HL-60 (cell line): Measurements from ENCODE around the gene CHRNE.

Experiments used
- CTCF ChIP-seq: IDR thresholded peaks from one replicate; pipeline ENCODE4 v1.5.1; 2011; ENCODE audit warnings: low read length, control low read depth, inconsistent platforms; ENCODE audit not compliant: insufficient read depth
- GABPA ChIP-seq: IDR thresholded peaks from 2 replicates; pipeline ENCODE4 v1.6.1; 2012; ENCODE audit warnings: low read depth
- POLR2AphosphoS5 ChIP-seq: IDR thresholded peaks from 2 replicates; pipeline ENCODE4 v1.6.1; 2012; ENCODE audit warnings: low read depth
- SPI1 ChIP-seq: IDR thresholded peaks from 2 replicates; pipeline ENCODE4 v1.6.1; 2012; ENCODE audit warnings: low read depth, mild to moderate bottlenecking, borderline replicate concordance
- TF ChIP-seq, protein P1 (sequence below): IDR thresholded peaks from 2 replicates; pipeline ENCODE4 v1.6.1; 2012; ENCODE audit warnings: low read depth; ENCODE audit not compliant: insufficient replicate concordance

GRCh38 chr17:4947411-4948165 lies 44.7 kb upstream of the CHRNE start:
- TF ChIP-seq CTCF (no peak), POLR2AphosphoS5 (no peak), GABPA (peak; percentile 55), SPI1 (no peak)
- TF ChIP-seq, protein P1, sequence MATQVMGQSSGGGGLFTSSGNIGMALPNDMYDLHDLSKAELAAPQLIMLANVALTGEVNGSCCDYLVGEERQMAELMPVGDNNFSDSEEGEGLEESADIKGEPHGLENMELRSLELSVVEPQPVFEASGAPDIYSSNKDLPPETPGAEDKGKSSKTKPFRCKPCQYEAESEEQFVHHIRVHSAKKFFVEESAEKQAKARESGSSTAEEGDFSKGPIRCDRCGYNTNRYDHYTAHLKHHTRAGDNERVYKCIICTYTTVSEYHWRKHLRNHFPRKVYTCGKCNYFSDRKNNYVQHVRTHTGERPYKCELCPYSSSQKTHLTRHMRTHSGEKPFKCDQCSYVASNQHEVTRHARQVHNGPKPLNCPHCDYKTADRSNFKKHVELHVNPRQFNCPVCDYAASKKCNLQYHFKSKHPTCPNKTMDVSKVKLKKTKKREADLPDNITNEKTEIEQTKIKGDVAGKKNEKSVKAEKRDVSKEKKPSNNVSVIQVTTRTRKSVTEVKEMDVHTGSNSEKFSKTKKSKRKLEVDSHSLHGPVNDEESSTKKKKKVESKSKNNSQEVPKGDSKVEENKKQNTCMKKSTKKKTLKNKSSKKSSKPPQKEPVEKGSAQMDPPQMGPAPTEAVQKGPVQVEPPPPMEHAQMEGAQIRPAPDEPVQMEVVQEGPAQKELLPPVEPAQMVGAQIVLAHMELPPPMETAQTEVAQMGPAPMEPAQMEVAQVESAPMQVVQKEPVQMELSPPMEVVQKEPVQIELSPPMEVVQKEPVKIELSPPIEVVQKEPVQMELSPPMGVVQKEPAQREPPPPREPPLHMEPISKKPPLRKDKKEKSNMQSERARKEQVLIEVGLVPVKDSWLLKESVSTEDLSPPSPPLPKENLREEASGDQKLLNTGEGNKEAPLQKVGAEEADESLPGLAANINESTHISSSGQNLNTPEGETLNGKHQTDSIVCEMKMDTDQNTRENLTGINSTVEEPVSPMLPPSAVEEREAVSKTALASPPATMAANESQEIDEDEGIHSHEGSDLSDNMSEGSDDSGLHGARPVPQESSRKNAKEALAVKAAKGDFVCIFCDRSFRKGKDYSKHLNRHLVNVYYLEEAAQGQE, result no peak
